Measurements from ENCODE around the gene DDX52. TPM values are rescaled to one million over a fixed set of nuclear protein-coding genes. Genes with fewer than 3 reads are reported as not detected.

The DDX52 gene
- total RNA-seq, 4 donors from 2014 or later: 13.1 to 17.9 (median 14.1) TPM

DNA sequence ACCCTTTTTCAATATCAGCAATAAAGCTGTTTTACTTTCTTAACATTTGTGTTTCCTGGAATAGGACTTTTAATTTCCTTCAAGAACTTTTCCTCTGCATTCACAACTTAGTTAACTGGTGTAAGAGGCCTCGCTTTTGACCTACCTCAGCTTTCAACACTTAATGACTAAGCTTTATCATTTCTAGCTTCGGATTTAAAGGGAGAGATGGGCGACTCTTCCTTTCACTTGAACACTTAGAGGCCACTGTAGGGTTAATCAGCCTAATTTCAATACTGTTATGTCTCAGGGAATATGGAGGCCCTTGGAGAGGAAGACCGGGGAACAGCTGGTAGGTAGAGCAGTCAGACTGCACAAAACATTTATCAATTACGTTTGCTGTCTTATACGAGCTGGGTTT is 38.7 kb downstream of the DDX52 start:
- Histone ChIP-seq H3K27ac (replicated peaks in 1 of 4) (no peak overlapping the region), H3K4me3 (no peak overlapping the region), H3K36me3 (peaks cover 0 to 23% (median 5%) of the 10 kb centered on the region in 4 donors), H3K9me3 (no peaks in the 10 kb centered on the region), H3K4me1 (peaks cover 16 to 46% (median 40%) of the 10 kb centered on the region in 4 donors), H3K27me3 (no peaks in the 10 kb centered on the region)
- no peak for TF ChIP-seq POLR2AphosphoS5 (IDR thresholded peaks at IDR 0.05)
- TF ChIP-seq EP300 (IDR thresholded peaks at IDR 0.05): no peak
- TF ChIP-seq, protein P1, sequence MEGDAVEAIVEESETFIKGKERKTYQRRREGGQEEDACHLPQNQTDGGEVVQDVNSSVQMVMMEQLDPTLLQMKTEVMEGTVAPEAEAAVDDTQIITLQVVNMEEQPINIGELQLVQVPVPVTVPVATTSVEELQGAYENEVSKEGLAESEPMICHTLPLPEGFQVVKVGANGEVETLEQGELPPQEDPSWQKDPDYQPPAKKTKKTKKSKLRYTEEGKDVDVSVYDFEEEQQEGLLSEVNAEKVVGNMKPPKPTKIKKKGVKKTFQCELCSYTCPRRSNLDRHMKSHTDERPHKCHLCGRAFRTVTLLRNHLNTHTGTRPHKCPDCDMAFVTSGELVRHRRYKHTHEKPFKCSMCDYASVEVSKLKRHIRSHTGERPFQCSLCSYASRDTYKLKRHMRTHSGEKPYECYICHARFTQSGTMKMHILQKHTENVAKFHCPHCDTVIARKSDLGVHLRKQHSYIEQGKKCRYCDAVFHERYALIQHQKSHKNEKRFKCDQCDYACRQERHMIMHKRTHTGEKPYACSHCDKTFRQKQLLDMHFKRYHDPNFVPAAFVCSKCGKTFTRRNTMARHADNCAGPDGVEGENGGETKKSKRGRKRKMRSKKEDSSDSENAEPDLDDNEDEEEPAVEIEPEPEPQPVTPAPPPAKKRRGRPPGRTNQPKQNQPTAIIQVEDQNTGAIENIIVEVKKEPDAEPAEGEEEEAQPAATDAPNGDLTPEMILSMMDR (IDR thresholded peaks at IDR 0.05): no peak
- TF ChIP-seq POLR2A (IDR thresholded peaks at IDR 0.05; ENCODE audit: low read depth): no peak
- intact Hi-C loops (cut with DNase I): no loop called here
- no peak for DNase-seq (ENCODE audit: extremely low spot score)
- WGBS: 71% methylated on average over 6 of the region's 6 CpGs

DNA sequence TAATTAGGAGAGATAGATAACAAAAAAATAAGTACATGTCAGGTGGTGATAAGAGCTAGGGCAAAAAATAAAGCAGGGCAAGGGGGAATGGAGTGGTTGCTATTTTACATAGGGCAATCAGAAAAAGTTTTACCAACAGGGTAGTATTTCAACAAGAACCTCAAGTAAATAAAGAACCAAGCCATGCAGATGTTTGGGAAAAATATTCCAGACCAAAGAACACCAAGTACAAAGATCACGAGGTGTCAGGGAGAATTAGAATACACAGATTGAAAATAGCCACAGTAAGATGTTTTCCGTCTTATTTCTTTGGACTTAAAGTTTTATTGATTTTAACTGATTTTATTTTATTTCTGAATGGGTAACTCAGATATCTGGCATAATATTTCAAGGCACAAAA is 45.1 kb downstream of the DDX52 start:
- 91% methylated on average over 2 of the region's 2 CpGs for whole genome bisulfite sequencing
- H3K27ac ChIP-seq (replicated peaks in 1 of 4): no peak overlapping the region
- no peaks in the 10 kb centered on the region for H3K27me3 ChIP-seq
- no peak overlapping the region for H3K4me3 ChIP-seq
- no peak for DNase-seq (ENCODE audit: extremely low spot score)
- peaks cover 0 to 6% (median 0%) of the 10 kb centered on the region in 4 donors for H3K4me1 ChIP-seq
- no peaks in the 10 kb centered on the region for H3K9me3 ChIP-seq
- peaks cover 25 to 76% (median 51%) of the 10 kb centered on the region in 4 donors for H3K36me3 ChIP-seq
- intact Hi-C loops (cut with DNase I): no loop called here
- TF ChIP-seq POLR2A (IDR thresholded peaks at IDR 0.05; ENCODE audit: low read depth): no peak
- TF ChIP-seq, protein P1 (IDR thresholded peaks at IDR 0.05): no peak
- TF ChIP-seq POLR2AphosphoS5 (IDR thresholded peaks at IDR 0.05): no peak
- TF ChIP-seq EP300 (IDR thresholded peaks at IDR 0.05): no peak

DNA sequence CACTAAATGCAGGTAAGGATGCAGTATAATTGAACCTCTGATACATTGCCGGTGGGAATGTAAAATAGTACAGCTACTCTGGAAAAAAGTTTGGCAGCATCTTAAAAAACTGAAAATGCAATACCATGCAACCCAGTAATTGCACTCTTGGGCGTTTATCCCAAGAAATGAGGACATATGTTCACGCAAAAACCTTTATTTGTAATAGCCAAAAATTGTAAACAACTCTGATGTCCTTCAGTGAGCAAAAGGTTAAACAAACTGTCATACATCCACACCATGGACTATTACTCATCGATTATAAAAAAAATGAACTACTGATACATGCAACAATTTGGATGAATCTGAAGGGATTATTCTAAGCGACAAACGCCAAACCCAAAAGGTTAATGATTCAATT is 51.0 kb downstream of the DDX52 start:
- no peak for DNase-seq (ENCODE audit: extremely low spot score)
- TF ChIP-seq EP300 (IDR thresholded peaks at IDR 0.05) (no peak), POLR2A (IDR thresholded peaks at IDR 0.05; ENCODE audit: low read depth) (no peak), POLR2AphosphoS5 (IDR thresholded peaks at IDR 0.05) (no peak)
- TF ChIP-seq, protein P1 (IDR thresholded peaks at IDR 0.05): no peak
- intact Hi-C loops (cut with DNase I): no loop called here
- Histone ChIP-seq H3K27me3 (no peaks in the 10 kb centered on the region), H3K9me3 (no peaks in the 10 kb centered on the region), H3K4me3 (no peak overlapping the region), H3K36me3 (peaks cover 20 to 58% (median 45%) of the 10 kb centered on the region in 4 donors), H3K4me1 (no peaks in the 10 kb centered on the region), H3K27ac (replicated peaks in 1 of 4) (no peak overlapping the region)
- WGBS: 92% methylated on average over 6 of the region's 6 CpGs

GRCh38 chr17:37585066-37585465 is 58.2 kb downstream of the DDX52 start:
- Histone ChIP-seq H3K27ac (replicated peaks in 1 of 4) (no peak overlapping the region), H3K4me3 (no peak overlapping the region), H3K36me3 (peaks cover 22 to 76% (median 66%) of the 10 kb centered on the region in 4 donors), H3K4me1 (no peaks in the 10 kb centered on the region), H3K9me3 (no peaks in the 10 kb centered on the region), H3K27me3 (no peaks in the 10 kb centered on the region)
- intact Hi-C loops (cut with DNase I): no loop called here
- TF ChIP-seq EP300 (IDR thresholded peaks at IDR 0.05): no peak
- no peak for TF ChIP-seq POLR2A (IDR thresholded peaks at IDR 0.05; ENCODE audit: low read depth)
- TF ChIP-seq, protein P1 (IDR thresholded peaks at IDR 0.05): no peak
- no peak for TF ChIP-seq POLR2AphosphoS5 (IDR thresholded peaks at IDR 0.05)
- no peak for DNase-seq (ENCODE audit: extremely low spot score)
- 89% methylated on average over 3 of the region's 3 CpGs for WGBS

DNA sequence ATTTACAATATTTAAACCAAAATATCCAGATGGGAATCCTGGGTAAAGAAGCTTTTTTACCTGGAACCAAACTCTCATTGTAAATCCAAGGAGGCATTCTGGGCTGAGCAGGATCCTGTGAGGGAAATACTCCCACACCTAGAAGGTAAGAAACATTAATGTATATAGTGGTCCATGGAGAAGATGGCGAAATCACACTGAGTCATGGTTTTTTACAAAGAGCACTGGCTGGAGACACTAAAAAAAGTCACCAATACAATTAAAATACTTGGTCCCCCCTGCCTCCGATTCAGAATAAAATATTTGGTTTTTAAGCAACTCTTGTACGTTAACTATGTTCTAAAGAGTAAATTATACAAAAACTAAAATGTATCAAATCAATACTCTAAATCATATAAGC is 67.0 kb downstream of the DDX52 start:
- Histone ChIP-seq H3K4me1 (no peaks in the 10 kb centered on the region), H3K9me3 (peaks cover 0 to 5% (median 0%) of the 10 kb centered on the region in 4 donors), H3K4me3 (no peak overlapping the region), H3K27me3 (no peaks in the 10 kb centered on the region), H3K27ac (replicated peaks in 1 of 4) (no peak overlapping the region), H3K36me3 (peaks cover 20 to 94% (median 67%) of the 10 kb centered on the region in 4 donors)
- TF ChIP-seq EP300 (IDR thresholded peaks at IDR 0.05) (no peak), POLR2AphosphoS5 (IDR thresholded peaks at IDR 0.05) (no peak), POLR2A (IDR thresholded peaks at IDR 0.05; ENCODE audit: low read depth) (no peak)
- TF ChIP-seq, protein P1 (IDR thresholded peaks at IDR 0.05): no peak
- WGBS: 92% methylated on average over 3 of the region's 3 CpGs
- DNase-seq (ENCODE audit: extremely low spot score): no peak
- intact Hi-C loops (cut with DNase I): no loop called here

Data from esophagus muscularis mucosa (tissue), 4 donors.